CD4-positive, alpha-beta T cell (primary cell): ENCODE data around the gene SCG3. TPM values are rescaled to one million over a fixed set of nuclear protein-coding genes. Genes with fewer than 3 reads are reported as not detected.

ENCODE experiments used
- ATAC-seq: fragments of 200-7000 bp; cut with Tn5 transposase; one replicate; pipeline ENCODE4 v1.10.0; 2022; ENCODE audit warnings: mild to moderate bottlenecking; ENCODE audit not compliant: poor library complexity
- CTCF ChIA-PET: fragments of 350-600 bp; sonication (Branson Sonifier 250); formaldehyde crosslinking; loops from one replicate; lab custom pipeline; 2021; ENCODE audit warnings: antibody characterized with exemption, inconsistent platforms; lab: Charles Lee
- POLR2A ChIA-PET: fragments of 350-600 bp; sonication (Branson Sonifier 250); formaldehyde crosslinking; loops from one replicate; lab custom pipeline; 2021; ENCODE audit warnings: antibody characterized with exemption, inconsistent platforms; lab: Charles Lee
- DNase-seq, 14 experiments: peaks; one replicate each; pipeline ENCODE4 v3.0.0-alpha.2; 2013 to 2020; ENCODE audit warnings: mixed read lengths in 2 of 14
- H3K27ac ChIP-seq, 2 donors: one replicate each; pipeline versions ENCODE4 v1.5.1 to v1.7.0; 2013; ENCODE audit warnings: low read length in 2 of 2, low read depth in 1 of 2, mild to moderate bottlenecking in 1 of 2
- H3K27me3 ChIP-seq, 2 experiments: 1 replicate in 1 of 2; 2 replicates in 1 of 2; pipeline versions ENCODE4 v1.6.1 to v1.7.0; 2013; ENCODE audit warnings: low read length in 2 of 2, control low read depth in 1 of 2, mild to moderate bottlenecking in 1 of 2, moderate library complexity in 1 of 2; ENCODE audit not compliant: insufficient read depth in 2 of 2, control insufficient read depth in 1 of 2
- H3K36me3 ChIP-seq: one replicate; pipeline ENCODE4 v1.6.1; 2013; ENCODE audit warnings: low read length, control low read depth; ENCODE audit not compliant: insufficient read depth
- H3K4me1 ChIP-seq: one replicate; pipeline ENCODE4 v1.6.1; 2013; ENCODE audit warnings: low read length, control low read depth; ENCODE audit not compliant: insufficient read depth
- H3K4me3 ChIP-seq: one replicate; pipeline ENCODE4 v1.5.1; 2013; ENCODE audit warnings: mild to moderate bottlenecking, low read length, moderate library complexity
- H3K9me3 ChIP-seq, 2 experiments: 1 replicate in 1 of 2; 2 replicates in 1 of 2; pipeline versions ENCODE4 v1.6.1 to v1.7.0; 2013; ENCODE audit warnings: low read length in 2 of 2, mild to moderate bottlenecking in 2 of 2, control low read depth in 1 of 2, moderate library complexity in 1 of 2; ENCODE audit not compliant: control insufficient read depth in 1 of 2, insufficient read depth in 1 of 2
- H3K27ac Mint-ChIP-seq: one replicate; pipeline ENCODE4 v1.8.0; 2020; ENCODE audit warnings: mixed read lengths
- H3K27me3 Mint-ChIP-seq: one replicate; pipeline ENCODE4 v1.8.0; 2021; ENCODE audit warnings: mixed read lengths
- H3K36me3 Mint-ChIP-seq: one replicate; pipeline ENCODE4 v1.8.0; 2021; ENCODE audit warnings: low read depth, mixed read lengths
- H3K4me1 Mint-ChIP-seq: one replicate; pipeline ENCODE4 v1.8.0; 2021; ENCODE audit warnings: low read depth, mixed read lengths
- H3K4me3 Mint-ChIP-seq: one replicate; pipeline ENCODE4 v1.8.0; 2020; ENCODE audit warnings: mild to moderate bottlenecking, mixed read lengths
- H3K9me3 Mint-ChIP-seq: one replicate; pipeline ENCODE4 v1.8.0; 2020; ENCODE audit warnings: mixed read lengths
- CTCF ChIP-seq: fragments of 200-600 bp; IDR thresholded peaks from one replicate; pipeline ENCODE4 v1.8.0; 2022; ENCODE audit warnings: antibody characterized with exemption, mild to moderate bottlenecking
- intact Hi-C, 2 experiments: fragments of 100-400 bp; cut with DNase I in 1 of 2; cut with micrococcal nuclease in 1 of 2; formaldehyde crosslinking; loops; one replicate each; pipeline versions ENCODE4 v1.15.1 to v1.9.0; 2023 to 2025; cut with DNase I, micrococcal nuclease
- total RNA-seq, 174 experiments: library from RNA in 2 of 174; stranded (reverse) in 2 of 174; gene quantifications; one replicate each; pipeline ENCODE4 v1.2.3 and lab custom pipeline; 2021 to 2026

SCG3 gene
- total RNA-seq, 2 experiments from 2014 or later, result not detected

- ChIA-PET CTCF (interaction anchor here (1.0 to 4.9 kb wide), 7 partner anchors 11 to 427 kb away, joined by 3 to 34 read pairs (median 7); partner anchors contain the start of gene LEO1), POLR2A (interaction anchor here (0.6 to 4.4 kb wide), 10 partner anchors 9 to 1067 kb away, joined by 3 to 45 read pairs (median 8); partner anchors contain the start of genes DMXL2, LEO1 and TMOD2)
- no peak for TF ChIP-seq CTCF
- no peaks in the 10 kb centered on the region for H3K27me3 Mint-ChIP-seq
- intact Hi-C loops, result loop anchor here (2.0 to 5.0 kb wide), 3 partner anchors 14 to 89 kb away; partner anchors contain the start of gene TMOD3 (in 1 of the 2)
- H3K27ac ChIP-seq, result peak overlapping the region; percentile 81 to 83
- DNase-seq (no peak), ATAC-seq (no peak)
- peak overlapping the region; percentile 92 for H3K4me3 Mint-ChIP-seq
- peaks cover 6% of the 10 kb centered on the region for H3K36me3 Mint-ChIP-seq
- H3K4me1 ChIP-seq, result peaks cover 48% of the 10 kb centered on the region
- no peaks in the 10 kb centered on the region for H3K36me3 ChIP-seq
- no peaks in the 10 kb centered on the region for H3K9me3 ChIP-seq
- no peaks in the 10 kb centered on the region for H3K27me3 ChIP-seq
- H3K4me3 ChIP-seq, result no peak overlapping the region
- H3K27ac Mint-ChIP-seq, result peak overlapping the region; percentile 97
- H3K4me1 Mint-ChIP-seq, result peaks cover 50% of the 10 kb centered on the region
- no peaks in the 10 kb centered on the region for H3K9me3 Mint-ChIP-seq
Measured at GRCh38 chr15:51738553-51738952, 57.2 kb downstream of the SCG3 start.

GRCh38 chr15:51739061-51739712 lies 57.9 kb downstream of the SCG3 start:
- TF ChIP-seq CTCF, result no peak
- peak overlapping the region; percentile 92 for H3K4me3 Mint-ChIP-seq
- no peaks in the 10 kb centered on the region for H3K36me3 ChIP-seq
- CTCF ChIA-PET, result interaction anchor here (1.6 to 4.9 kb wide), 4 partner anchors 10 to 232 kb away, joined by 3 to 34 read pairs (median 6); partner anchors contain the start of gene LEO1
- H3K27me3 Mint-ChIP-seq, result no peaks in the 10 kb centered on the region
- H3K27ac ChIP-seq, result peak overlapping the region in 1 of 2 donors; percentile 81
- no peak for ATAC-seq
- H3K27me3 ChIP-seq, result no peaks in the 10 kb centered on the region
- H3K4me1 Mint-ChIP-seq, result peaks cover 46% of the 10 kb centered on the region
- intact Hi-C loops, result loop anchor here (2.0 to 5.0 kb wide), 3 partner anchors 14 to 88 kb away; partner anchors contain the start of gene TMOD3 (in 1 of the 2)
- no peak overlapping the region for H3K4me3 ChIP-seq
- peak overlapping the region; percentile 97 for H3K27ac Mint-ChIP-seq
- peaks cover 41% of the 10 kb centered on the region for H3K4me1 ChIP-seq
- DNase-seq, result no peak
- H3K9me3 Mint-ChIP-seq, result no peaks in the 10 kb centered on the region
- H3K9me3 ChIP-seq, result no peaks in the 10 kb centered on the region
- H3K36me3 Mint-ChIP-seq, result peaks cover 5% of the 10 kb centered on the region
- POLR2A ChIA-PET, result interaction anchor here (1.2 to 4.4 kb wide), 3 partner anchors 8 to 14 kb away, joined by 3 to 45 read pairs (median 14); partner anchors contain the start of gene TMOD2

GRCh38 chr15:51749307-51749706 lies 68.0 kb downstream of the SCG3 start:
- ChIA-PET CTCF (interaction anchor here (1.3 to 1.9 kb wide), 2 partner anchors 11 to 27 kb away, joined by 4 to 8 read pairs; partner anchors contain the start of gene LYSMD2), POLR2A (no interaction called here)
- H3K27ac Mint-ChIP-seq, result no peak overlapping the region
- peak overlapping the region; percentile 12 for H3K4me3 Mint-ChIP-seq
- DNase-seq (no peak), ATAC-seq (no peak)
- H3K9me3 ChIP-seq, result no peaks in the 10 kb centered on the region
- H3K27me3 Mint-ChIP-seq, result peaks cover 4% of the 10 kb centered on the region
- no peaks in the 10 kb centered on the region for H3K36me3 ChIP-seq
- intact Hi-C loops, result no loop called here
- H3K4me3 ChIP-seq, result no peak overlapping the region
- peaks cover 15% of the 10 kb centered on the region for H3K4me1 ChIP-seq
- TF ChIP-seq CTCF, result no peak
- peaks cover 35% of the 10 kb centered on the region for H3K4me1 Mint-ChIP-seq
- no peaks in the 10 kb centered on the region for H3K9me3 Mint-ChIP-seq
- no peaks in the 10 kb centered on the region for H3K36me3 Mint-ChIP-seq
- no peak overlapping the region for H3K27ac ChIP-seq
- H3K27me3 ChIP-seq, result no peaks in the 10 kb centered on the region
